Measurements from ENCODE around the gene GALNS.
"Not testable (repeated sequence)": the region's sequence is repeated elsewhere in the genome, so short reads cannot be mapped to it uniquely, and the experiment has no call there.

The GALNS gene

GRCh38 chr16:88838566-88838965, 18.2 kb downstream of the GALNS start:
- no peak for DNase-seq (ENCODE audit: low spot score)

DNA sequence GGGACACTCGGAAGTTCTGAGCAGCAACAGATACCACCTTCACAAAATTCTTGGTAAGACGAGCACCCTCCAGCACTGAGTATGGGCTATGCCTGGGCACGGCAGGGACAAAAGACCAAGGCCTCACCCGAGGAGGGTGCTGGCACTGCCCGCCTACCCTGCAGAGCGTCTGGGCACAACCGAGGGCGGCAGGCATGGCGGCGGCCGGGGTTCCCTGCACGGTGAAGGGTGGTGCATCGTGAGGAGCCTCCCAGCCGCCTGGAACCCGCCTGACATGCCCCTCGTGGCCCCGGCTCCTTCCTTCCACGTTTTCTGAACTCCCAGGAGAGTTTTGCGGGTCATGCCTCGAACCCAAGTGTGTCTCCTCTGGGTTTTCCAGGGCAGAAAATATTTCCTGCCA, 18.9 kb downstream of the GALNS start:
- no peak for DNase-seq (ENCODE audit: low spot score)

DNA sequence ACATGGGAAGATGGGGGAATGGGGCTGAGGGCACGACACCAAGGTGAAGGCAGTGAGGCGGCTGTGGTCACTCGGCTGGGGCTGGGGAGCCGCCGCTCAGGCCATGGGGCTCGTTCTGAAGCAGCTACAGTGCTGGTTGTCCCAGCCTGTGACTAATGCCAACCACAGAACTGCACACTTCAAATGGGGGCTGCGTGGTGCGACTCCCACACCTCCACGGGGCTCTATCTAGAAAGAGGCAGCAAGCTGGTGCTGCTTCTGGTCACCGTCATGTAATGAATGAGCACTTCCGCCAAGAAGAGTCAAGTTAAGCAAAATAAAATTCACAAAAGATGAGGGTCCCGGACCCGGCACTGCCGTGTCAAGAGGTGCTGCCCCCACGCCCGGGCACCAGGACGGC, 20.0 kb downstream of the GALNS start:
- no peak for DNase-seq (ENCODE audit: low spot score)

DNA sequence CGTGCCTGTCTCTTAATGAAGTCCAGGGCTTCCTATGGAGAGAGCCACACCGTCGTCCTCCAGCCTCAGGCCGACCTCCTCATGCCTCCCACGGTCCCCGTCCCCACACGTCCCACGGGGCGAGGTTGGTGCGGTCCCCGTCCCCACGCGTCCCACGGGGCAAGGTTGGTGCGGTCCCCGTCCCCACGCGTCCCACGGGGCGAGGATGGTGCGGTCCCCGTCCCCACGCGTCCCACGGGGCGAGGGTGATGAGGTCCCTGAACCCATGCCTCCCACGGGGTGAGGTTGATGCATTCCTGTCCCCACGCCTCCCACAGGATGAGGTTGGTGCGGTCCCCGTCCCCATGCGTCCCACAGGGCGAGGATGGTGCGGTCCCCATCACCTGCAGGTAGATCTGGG, 20.9 kb downstream of the GALNS start:
- no peak for DNase-seq (ENCODE audit: low spot score)

DNA sequence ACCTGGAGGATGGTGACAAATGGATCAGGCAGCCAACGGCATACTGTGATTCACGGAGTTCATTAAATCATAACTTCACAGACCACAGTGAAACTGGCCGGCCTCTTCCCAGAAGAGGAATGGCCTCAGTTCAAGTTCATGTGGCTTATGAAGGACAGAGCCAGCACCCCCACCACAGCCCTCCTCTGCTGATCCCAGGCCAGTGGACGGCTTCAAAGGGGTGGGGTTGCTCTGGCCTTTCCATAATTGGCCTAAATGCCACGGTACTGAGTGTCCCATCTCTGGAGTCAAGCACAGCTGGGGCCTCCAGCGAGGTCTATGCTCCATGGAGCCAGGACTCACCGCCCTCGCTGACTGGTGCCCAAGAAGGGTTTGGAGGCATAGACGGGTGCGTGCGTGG, 21.4 kb downstream of the GALNS start:
- DNase-seq (ENCODE audit: low spot score): no peak

- no peak for DNase-seq (ENCODE audit: low spot score)
Observed at GRCh38 chr16:88834670-88835069, 22.1 kb downstream of the GALNS start.

DNA sequence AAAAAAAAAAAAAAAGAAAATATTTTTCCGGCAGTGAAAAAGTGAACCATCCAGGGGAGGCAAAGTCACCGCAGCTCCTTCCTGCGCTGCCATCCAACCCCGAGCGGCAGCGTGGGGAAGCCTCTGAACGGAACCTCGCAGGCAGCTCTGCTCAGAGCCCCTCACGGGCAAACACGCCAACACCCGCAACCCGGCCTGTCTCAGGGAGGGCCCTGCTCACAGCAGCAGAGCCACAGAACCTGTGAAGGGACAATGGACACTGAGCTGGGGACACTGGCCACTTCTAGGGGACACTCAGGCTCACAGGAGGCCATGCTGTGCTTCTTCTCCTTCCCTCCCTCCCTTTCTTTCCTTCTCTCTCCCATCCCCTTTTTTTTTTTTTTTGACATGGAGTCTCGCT, 23.7 kb downstream of the GALNS start:
- no peak for DNase-seq (ENCODE audit: low spot score)

DNA sequence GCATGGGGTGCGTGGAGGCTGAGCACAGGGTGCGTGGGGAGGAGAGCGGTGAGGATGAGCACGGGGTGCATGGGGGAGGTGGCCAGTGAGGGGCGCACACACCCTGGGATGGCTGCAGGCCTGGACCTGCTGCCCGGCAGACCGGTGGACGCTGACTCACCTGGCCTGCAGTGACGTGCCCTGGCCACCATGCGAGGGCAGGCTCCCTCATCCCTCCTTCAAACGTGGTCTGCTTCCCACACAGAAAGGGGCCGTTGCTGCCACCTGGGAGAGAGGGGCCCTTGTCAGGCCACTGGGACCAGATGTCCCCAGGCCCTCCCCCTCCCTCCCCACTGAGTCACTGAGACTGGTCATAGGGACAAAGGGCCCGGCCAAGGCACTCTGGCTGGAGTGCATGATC, 24.9 kb downstream of the GALNS start:
- DNase-seq (ENCODE audit: low spot score): no peak

- DNase-seq (ENCODE audit: low spot score): no peak
Observed at GRCh38 chr16:88830783-88831182, 26.0 kb downstream of the GALNS start.

- DNase-seq (ENCODE audit: low spot score): no peak
Observed at GRCh38 chr16:88830258-88830657, 26.5 kb downstream of the GALNS start.

GRCh38 chr16:88828711-88829110, 28.0 kb downstream of the GALNS start:
- no peak for DNase-seq (ENCODE audit: low spot score)

- DNase-seq (ENCODE audit: low spot score): no peak
Observed at GRCh38 chr16:88827727-88828126, 29.0 kb downstream of the GALNS start.

GRCh38 chr16:88826070-88826840, 30.5 kb downstream of the GALNS start:
- no peak for DNase-seq (ENCODE audit: low spot score)

- DNase-seq (ENCODE audit: low spot score): no peak
Observed at GRCh38 chr16:88825146-88825545, 31.6 kb downstream of the GALNS start.

- DNase-seq (ENCODE audit: low spot score): no peak
Observed at GRCh38 chr16:88824256-88825077, 32.3 kb downstream of the GALNS start.

DNA sequence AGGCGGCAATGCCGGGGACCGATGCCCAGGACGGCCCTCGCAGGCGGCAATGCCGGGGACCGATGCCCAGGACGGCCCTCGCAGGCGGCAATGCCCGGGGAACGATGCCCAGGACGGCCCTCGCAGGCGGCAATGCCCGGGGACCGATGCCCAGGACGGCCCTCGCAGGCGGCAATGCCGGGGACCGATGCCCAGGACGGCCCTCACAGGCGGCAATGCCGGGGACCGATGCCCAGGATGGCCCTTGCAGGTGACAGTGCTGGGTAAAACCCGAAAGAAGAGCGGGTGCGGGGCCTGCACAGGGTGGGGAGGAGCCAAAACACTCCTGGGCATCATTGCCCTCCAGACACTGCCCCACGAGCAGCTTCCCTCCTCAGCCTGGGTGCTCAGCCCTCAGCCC, 33.1 kb downstream of the GALNS start:
- not testable (repeated sequence) for DNase-seq (ENCODE audit: low spot score)

DNA sequence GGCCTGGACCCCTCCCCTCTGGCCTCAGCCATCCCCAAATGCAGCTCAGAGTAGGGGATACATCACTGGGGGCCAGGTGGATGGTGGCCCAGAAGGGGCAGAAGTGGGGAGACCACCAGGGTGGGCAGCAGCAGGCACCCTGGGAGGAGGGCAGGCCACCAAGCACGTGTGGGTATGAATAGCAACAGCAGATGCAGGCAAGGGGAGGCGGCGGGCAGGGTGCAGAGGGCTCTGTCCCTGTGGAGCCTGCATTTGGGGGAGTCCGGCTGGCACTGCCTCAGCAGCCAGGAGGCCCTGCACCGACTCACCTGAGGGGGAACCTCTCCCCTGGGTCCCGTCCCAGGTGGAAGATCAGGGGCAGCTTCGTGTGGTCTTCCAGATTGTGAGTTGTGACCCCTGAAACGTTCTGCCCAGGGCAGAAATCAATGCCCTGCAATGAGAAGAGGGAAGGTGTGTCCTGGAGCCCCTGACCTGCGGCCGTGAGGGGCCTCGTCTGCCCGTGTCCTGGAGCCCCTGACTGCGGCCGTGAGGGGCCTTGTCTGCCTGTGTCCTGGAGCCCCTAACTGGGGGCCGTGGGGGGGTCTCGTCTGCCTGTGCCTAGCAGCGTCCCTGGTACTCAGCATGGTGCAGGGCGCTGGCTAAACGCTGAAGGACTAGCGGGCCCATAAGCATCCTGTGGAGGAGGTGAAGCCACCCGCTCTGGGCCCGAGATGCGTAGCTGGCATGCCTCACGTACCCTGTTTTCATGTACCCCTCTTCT, 34.3 kb downstream of the GALNS start:
- no peak for DNase-seq (ENCODE audit: low spot score)

DNA sequence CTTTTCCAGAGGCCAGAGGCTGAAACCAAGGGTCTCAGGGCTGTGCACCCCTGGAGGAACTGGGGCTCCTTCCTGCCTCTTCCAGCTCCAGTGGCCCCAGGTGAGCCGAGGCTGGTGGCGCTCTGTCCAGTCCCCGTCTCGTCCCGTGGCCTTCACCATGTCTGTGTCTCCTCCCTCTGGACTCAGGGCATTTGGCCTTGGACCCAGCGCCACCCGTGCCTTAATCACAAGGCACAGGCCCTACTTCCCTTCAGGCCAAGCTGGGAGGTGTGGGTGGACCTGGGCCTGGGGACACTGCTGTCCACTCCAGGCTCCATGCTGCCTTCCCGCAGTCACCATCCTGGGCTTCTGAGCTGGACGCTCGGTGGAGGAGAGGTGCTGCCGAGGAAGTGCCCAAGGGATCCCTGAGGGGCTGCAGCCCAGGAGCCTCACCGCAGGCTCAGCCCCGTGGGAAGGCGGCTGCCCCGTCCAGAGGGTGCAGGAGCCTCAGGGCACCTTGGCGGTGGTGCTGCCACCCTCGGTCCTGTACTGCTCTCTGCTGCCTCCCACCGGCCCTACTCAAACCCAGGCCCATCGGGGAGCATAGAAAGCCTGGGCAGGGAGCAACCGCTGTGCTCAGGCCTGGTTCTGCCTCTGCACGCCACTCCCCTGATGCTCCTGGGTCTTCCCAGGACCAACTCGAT, 35.4 kb downstream of the GALNS start:
- no peak for DNase-seq (ENCODE audit: low spot score)

GRCh38 chr16:88820385-88821025, 36.2 kb downstream of the GALNS start:
- DNase-seq (ENCODE audit: low spot score): no peak

- no peak for DNase-seq (ENCODE audit: low spot score)
Observed at GRCh38 chr16:88819126-88819525, 37.6 kb downstream of the GALNS start.

GRCh38 chr16:88818575-88818874, 38.2 kb downstream of the GALNS start:
- DNase-seq (ENCODE audit: low spot score): no peak
